ENCODE results near the gene CNN2. TPM values are rescaled to one million over a fixed set of nuclear protein-coding genes. Genes with fewer than 3 reads are reported as not detected.

The CNN2 gene
- total and polyA plus RNA-seq, 12 donors = 33.0 to 117 (median 61.7) TPM

DNA sequence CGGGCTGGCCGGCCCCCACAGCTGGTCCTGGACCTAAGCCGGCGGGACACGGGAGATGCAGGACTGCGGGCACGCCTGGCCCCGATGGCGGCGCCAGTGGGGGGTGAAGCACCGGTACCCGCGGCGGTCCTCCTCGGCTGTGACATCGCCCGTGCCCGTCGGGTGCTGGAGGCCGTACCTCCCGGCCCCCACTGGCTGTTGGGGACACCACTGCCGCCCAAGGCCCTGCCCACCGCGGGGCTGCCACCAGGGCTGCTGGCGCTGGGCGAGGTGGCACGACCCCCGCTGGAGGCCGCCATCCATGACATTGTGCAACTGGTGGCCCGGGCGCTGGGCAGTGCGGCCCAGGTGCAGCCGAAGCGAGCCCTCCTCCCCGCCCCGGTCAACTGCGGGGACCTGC lies 23.1 kb upstream of the CNN2 start:
- no peaks in the 10 kb centered on the region for H3K9me3 ChIP-seq
- no peak overlapping the region for H3K4me3 ChIP-seq
- 87 to 89% methylated on average over 32 to 37 of the region's 37 CpGs for WGBS, 2 donors
- TF ChIP-seq, protein P1, sequence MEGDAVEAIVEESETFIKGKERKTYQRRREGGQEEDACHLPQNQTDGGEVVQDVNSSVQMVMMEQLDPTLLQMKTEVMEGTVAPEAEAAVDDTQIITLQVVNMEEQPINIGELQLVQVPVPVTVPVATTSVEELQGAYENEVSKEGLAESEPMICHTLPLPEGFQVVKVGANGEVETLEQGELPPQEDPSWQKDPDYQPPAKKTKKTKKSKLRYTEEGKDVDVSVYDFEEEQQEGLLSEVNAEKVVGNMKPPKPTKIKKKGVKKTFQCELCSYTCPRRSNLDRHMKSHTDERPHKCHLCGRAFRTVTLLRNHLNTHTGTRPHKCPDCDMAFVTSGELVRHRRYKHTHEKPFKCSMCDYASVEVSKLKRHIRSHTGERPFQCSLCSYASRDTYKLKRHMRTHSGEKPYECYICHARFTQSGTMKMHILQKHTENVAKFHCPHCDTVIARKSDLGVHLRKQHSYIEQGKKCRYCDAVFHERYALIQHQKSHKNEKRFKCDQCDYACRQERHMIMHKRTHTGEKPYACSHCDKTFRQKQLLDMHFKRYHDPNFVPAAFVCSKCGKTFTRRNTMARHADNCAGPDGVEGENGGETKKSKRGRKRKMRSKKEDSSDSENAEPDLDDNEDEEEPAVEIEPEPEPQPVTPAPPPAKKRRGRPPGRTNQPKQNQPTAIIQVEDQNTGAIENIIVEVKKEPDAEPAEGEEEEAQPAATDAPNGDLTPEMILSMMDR (IDR thresholded peaks at IDR 0.05) = no peak
- H3K27me3 ChIP-seq = peaks cover 16 to 53% (median 38%) of the 10 kb centered on the region in 7 donors
- DNase-seq = no peak
- no peak for ATAC-seq
- intact Hi-C loops (cut with DNase I) = no loop called here
- H3K27ac ChIP-seq = no peak overlapping the region
- H3K36me3 ChIP-seq = peaks cover 0 to under 1% (median 0%) of the 10 kb centered on the region in 9 donors
- H3K4me1 ChIP-seq = peaks cover 0 to 18% (median 12%) of the 10 kb centered on the region in 9 donors

DNA sequence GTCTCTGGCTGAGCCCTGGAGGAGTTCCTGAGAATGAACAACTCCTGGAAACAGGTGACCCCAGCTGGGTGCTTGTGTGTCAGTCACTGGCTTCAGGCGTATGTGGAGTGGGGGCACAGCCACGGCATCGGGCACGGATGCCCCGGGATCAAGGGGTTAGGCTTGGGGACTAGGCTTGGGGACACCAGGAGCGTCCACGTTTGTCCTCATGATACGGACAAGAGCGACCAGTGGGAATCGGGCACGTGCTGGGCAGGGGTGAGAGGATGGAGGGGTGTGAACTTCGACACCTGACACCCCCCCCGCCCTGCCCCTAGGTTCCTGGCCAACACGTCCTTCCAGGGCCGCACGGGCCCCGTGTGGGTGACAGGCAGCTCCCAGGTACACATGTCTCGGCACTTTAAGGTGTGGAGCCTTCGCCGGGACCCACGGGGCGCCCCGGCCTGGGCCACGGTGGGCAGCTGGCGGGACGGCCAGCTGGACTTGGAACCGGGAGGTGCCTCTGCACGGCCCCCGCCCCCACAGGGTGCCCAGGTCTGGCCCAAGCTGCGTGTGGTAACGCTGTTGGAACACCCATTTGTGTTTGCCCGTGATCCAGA lies 22.1 kb upstream of the CNN2 start:
- DNase-seq (no peak), ATAC-seq (no peak)
- intact Hi-C loops (cut with DNase I) = no loop called here
- WGBS, 2 donors = 76% methylated on average over 32 of the region's 32 CpGs
- Histone ChIP-seq H3K36me3 (peaks cover 0 to 6% (median 0%) of the 10 kb centered on the region in 9 donors), H3K27me3 (peaks cover 14 to 44% (median 29%) of the 10 kb centered on the region in 7 donors), H3K4me1 (peaks cover 0 to 18% (median 12%) of the 10 kb centered on the region in 9 donors), H3K27ac (no peak overlapping the region), H3K4me3 (no peak overlapping the region), H3K9me3 (no peaks in the 10 kb centered on the region)
- TF ChIP-seq, protein P1 (IDR thresholded peaks at IDR 0.05) = no peak

DNA sequence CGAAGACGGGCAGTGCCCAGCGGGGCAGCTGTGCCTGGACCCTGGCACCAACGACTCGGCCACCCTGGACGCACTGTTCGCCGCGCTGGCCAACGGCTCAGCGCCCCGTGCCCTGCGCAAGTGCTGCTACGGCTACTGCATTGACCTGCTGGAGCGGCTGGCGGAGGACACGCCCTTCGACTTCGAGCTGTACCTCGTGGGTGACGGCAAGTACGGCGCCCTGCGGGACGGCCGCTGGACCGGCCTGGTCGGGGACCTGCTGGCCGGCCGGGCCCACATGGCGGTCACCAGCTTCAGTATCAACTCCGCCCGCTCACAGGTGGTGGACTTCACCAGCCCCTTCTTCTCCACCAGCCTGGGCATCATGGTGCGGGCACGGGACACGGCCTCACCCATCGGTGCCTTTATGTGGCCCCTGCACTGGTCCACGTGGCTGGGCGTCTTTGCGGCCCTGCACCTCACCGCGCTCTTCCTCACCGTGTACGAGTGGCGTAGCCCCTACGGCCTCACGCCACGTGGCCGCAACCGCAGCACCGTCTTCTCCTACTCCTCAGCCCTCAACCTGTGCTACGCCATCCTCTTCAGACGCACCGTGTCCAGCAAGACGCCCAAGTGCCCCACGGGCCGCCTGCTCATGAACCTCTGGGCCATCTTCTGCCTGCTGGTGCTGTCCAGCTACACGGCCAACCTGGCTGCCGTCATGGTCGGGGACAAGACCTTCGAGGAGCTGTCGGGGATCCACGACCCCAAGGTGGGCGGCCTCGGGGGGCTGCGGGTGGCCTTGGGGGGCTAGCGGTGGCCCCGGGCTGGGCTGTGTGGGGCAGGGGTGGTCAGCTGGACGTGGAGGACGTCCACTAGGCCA lies 21.4 kb upstream of the CNN2 start:
- DNase-seq (no peak), ATAC-seq (no peak)
- H3K36me3 ChIP-seq = peaks cover 0 to 13% (median 1%) of the 10 kb centered on the region in 9 donors
- TF ChIP-seq, protein P1 (IDR thresholded peaks at IDR 0.05) = no peak
- no peak overlapping the region for H3K27ac ChIP-seq
- no peak overlapping the region for H3K4me3 ChIP-seq
- H3K9me3 ChIP-seq = no peaks in the 10 kb centered on the region
- intact Hi-C loops (cut with DNase I) = no loop called here
- peaks cover 11 to 37% (median 22%) of the 10 kb centered on the region in 7 donors for H3K27me3 ChIP-seq
- peaks cover 0 to 23% (median 12%) of the 10 kb centered on the region in 9 donors for H3K4me1 ChIP-seq
- WGBS, 2 donors = 88 to 89% methylated on average over 70 of the region's 70 CpGs

DNA sequence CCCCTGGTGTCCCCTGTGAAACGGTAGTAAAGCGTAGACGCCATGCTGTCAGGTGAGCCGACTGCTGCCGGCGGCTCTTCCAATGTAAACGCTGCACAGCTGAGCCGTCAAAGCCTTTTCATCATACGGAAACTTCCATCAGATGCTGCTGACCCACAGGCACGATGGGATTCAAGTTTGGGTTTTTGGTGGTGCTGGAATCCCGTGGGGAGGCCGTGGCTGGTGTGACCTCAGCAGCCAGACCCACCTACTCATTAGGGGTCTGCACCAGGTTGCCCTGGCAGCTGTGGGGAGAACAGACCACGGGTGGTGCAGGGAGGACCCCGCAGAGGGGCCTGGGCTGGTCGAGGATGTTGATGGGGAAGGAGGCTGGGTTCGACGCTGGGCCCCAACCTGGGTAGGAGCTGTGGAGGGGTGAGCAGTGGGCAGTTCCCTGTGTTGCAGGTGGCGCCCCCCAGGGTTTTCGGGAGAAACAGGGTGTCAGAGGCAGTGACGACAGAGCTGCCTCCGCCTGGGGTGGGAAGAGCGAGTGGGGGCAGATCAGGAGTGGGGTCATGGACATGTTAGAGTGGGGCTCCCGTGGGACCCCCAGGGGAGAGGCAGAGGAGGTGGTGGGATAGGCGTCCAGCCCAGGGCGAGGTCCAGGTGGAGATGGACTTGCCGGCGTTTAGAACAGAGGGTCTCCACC lies 19.6 kb upstream of the CNN2 start:
- H3K27ac ChIP-seq = no peak overlapping the region
- H3K27me3 ChIP-seq = peaks cover 0 to 20% (median 5%) of the 10 kb centered on the region in 7 donors
- no peak overlapping the region for H3K4me3 ChIP-seq
- 79 to 86% methylated on average over 27 of the region's 27 CpGs for WGBS, 2 donors
- DNase-seq = no peak
- no peaks in the 10 kb centered on the region for H3K9me3 ChIP-seq
- TF ChIP-seq, protein P1 (IDR thresholded peaks at IDR 0.05) = no peak
- intact Hi-C loops (cut with DNase I) = no loop called here
- peaks cover 0 to 31% (median 17%) of the 10 kb centered on the region in 9 donors for H3K36me3 ChIP-seq
- H3K4me1 ChIP-seq = peaks cover 0 to 9% (median 0%) of the 10 kb centered on the region in 9 donors
- no peak for ATAC-seq

Measured in heart right ventricle (tissue), 16 donors.